Smooth muscle cell (in vitro differentiated cells): Measurements from ENCODE around the gene PWWP2B. TPM values are rescaled to one million over a fixed set of nuclear protein-coding genes. Genes with fewer than 3 reads are reported as not detected.

Source experiments
- DNase-seq: peaks from one replicate; lab custom pipeline; 2025; ENCODE audit not compliant: unreplicated experiment; lab: John Stamatoyannopoulos, UW
- H2AFZ ChIP-seq: fragments of 200-600 bp; sonication (generic); 2 replicates; pipeline ENCODE4 v1.6.0; 2016; ENCODE audit warnings: antibody characterized with exemption, low read depth, mild to moderate bottlenecking
- H3F3A ChIP-seq: fragments of 200-600 bp; sonication (generic); 2 replicates; pipeline ENCODE4 v1.6.0; 2017; ENCODE audit warnings: antibody characterized with exemption, low read depth
- H3K27ac ChIP-seq: fragments of 200-600 bp; sonication (generic); 2 replicates; pipeline ENCODE4 v1.5.1; 2016; ENCODE audit warnings: low read depth, mild to moderate bottlenecking
- H3K27me3 ChIP-seq: fragments of 200-600 bp; sonication (generic); 2 replicates; pipeline ENCODE4 v1.6.1; 2016; ENCODE audit warnings: low read depth, mild to moderate bottlenecking
- H3K36me3 ChIP-seq: fragments of 200-600 bp; sonication (generic); 2 replicates; pipeline ENCODE4 v1.5.1; 2016; ENCODE audit warnings: low read depth
- H3K4me1 ChIP-seq: fragments of 200-600 bp; sonication (generic); 2 replicates; pipeline ENCODE4 v1.5.1; 2016; ENCODE audit warnings: low read depth
- H3K4me2 ChIP-seq: fragments of 200-600 bp; sonication (generic); 2 replicates; pipeline ENCODE4 v1.6.0; 2016; ENCODE audit warnings: mild to moderate bottlenecking
- H3K4me3 ChIP-seq: fragments of 200-600 bp; sonication (generic); 2 replicates; pipeline ENCODE4 v1.5.1; 2016; ENCODE audit warnings: mild to moderate bottlenecking
- H3K79me2 ChIP-seq: fragments of 200-600 bp; sonication (generic); 2 replicates; pipeline ENCODE4 v1.6.0; 2016; ENCODE audit warnings: low read depth, mild to moderate bottlenecking
- H3K9ac ChIP-seq: fragments of 200-600 bp; sonication (generic); 2 replicates; pipeline ENCODE4 v1.6.0; 2016; ENCODE audit warnings: low read depth
- H3K9me3 ChIP-seq: fragments of 200-600 bp; sonication (generic); replicated peaks from 2 replicates; pipeline ENCODE4 v1.5.1; 2016; ENCODE audit warnings: low read depth
- H4K20me1 ChIP-seq: fragments of 200-600 bp; sonication (generic); 2 replicates; pipeline ENCODE4 v1.6.0; 2016; ENCODE audit warnings: low read depth
- WGBS: methylation state at CpG from one replicate; pipeline ENCODE4 v1.1.7; 2016; ENCODE audit warnings: low lambda C conversion rate; 5-methylcytosine and 5-hydroxymethylcytosine counted together
- polyA plus RNA-seq: library from polyadenylated mRNA; unstranded; fragments of >200 nt; fragmentation: Nextera tagmentation; extraction: Ambion mirVana; gene quantifications from 2 replicates; pipeline ENCODE4 v1.2.1, GENCODE V29; 2016
- total RNA-seq: library from RNA; depleted of rRNA; stranded (reverse); fragments of >200 nt; gene quantifications from 2 replicates; pipeline ENCODE4 v1.2.3, GENCODE V29; 2014
- TF ChIP-seq, protein P1 (sequence below): fragments of 200-600 bp; sonication (generic); IDR thresholded peaks from 2 replicates; pipeline ENCODE4 v1.5.1; 2017; ENCODE audit warnings: borderline replicate concordance, mild to moderate bottlenecking, antibody characterized with exemption; ENCODE audit not compliant: insufficient read depth, poor library complexity, severe bottlenecking

Gene PWWP2B
- total and polyA plus RNA-seq, 2 experiments from 2014 or later = 8.3 to 13.2 TPM

DNA sequence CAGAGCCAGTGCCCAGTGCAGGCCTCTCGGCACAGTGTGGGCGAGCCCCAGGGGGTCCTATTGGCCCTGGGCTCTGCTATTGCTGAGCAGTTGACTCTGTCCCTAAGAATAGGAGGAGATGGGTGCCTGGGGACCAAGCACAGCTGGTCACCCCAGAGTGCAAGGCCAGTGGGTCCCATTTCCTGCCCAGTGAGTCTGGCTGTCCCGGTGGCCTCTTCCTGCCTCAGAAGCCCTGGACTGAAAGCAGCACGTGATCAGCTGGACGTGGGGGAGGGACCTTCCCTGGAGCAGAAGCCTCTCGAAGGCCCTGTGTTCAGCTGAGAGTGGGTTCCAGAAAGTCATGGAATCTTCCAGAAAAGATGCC, 42.0 kb downstream of the PWWP2B start:
- Histone ChIP-seq H3K4me3 (no peak overlapping the region), H3K27ac (no peak overlapping the region), H3K27me3 (no peaks in the 10 kb centered on the region), H3K4me2 (no peak overlapping the region), H3K4me1 (no peaks in the 10 kb centered on the region), H3F3A (no peaks in the 10 kb centered on the region), H2AFZ (no peak overlapping the region), H3K79me2 (no peaks in the 10 kb centered on the region), H3K9me3 (no peaks in the 10 kb centered on the region), H3K36me3 (no peaks in the 10 kb centered on the region), H3K9ac (no peak overlapping the region), H4K20me1 (no peaks in the 10 kb centered on the region)
- TF ChIP-seq, protein P1, sequence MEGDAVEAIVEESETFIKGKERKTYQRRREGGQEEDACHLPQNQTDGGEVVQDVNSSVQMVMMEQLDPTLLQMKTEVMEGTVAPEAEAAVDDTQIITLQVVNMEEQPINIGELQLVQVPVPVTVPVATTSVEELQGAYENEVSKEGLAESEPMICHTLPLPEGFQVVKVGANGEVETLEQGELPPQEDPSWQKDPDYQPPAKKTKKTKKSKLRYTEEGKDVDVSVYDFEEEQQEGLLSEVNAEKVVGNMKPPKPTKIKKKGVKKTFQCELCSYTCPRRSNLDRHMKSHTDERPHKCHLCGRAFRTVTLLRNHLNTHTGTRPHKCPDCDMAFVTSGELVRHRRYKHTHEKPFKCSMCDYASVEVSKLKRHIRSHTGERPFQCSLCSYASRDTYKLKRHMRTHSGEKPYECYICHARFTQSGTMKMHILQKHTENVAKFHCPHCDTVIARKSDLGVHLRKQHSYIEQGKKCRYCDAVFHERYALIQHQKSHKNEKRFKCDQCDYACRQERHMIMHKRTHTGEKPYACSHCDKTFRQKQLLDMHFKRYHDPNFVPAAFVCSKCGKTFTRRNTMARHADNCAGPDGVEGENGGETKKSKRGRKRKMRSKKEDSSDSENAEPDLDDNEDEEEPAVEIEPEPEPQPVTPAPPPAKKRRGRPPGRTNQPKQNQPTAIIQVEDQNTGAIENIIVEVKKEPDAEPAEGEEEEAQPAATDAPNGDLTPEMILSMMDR = no peak
- 44% methylated on average over 6 of the region's 6 CpGs for WGBS
- no peak for DNase-seq

DNA sequence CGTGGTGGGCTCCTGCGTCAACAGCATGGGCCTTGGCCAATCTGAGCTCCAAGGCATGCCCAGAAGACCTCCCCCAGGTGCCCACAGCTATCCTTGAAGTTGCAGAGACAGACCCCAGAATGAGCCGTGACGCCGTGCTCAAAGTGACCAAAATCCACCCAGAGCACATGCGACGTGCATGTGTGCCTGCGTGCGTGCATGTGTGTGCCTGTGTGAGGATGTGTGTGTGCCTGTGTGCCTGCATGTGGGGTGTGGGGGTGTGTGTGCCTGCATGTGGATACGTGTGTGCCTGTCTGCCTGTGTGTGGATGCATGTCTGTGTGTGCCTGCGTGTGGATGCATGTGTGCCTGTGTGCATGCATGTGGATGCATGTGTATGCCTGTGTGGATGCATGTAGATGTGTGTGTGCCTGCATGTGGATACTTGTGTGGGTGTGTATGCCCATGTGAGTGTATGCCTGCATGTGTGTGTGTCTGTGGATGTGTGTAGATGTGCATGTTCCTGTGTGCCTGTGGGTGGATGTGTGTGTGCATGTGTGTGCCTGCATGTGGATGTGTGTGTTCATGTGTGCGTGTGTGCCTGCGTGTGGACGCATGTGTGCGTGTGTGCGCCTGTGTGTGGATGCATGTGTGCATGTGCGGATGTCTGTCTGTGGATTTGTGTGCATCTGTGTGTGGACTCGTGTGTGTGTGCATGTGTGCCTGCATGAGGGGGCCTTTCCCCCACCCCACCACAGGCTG, 42.6 kb downstream of the PWWP2B start:
- peaks cover 2% of the 10 kb centered on the region for H3K4me1 ChIP-seq
- H3K9ac ChIP-seq = no peak overlapping the region
- no peaks in the 10 kb centered on the region for H3K27me3 ChIP-seq
- no peaks in the 10 kb centered on the region for H3K9me3 ChIP-seq
- no peak overlapping the region for H2AFZ ChIP-seq
- TF ChIP-seq, protein P1 = no peak
- H3K79me2 ChIP-seq = no peaks in the 10 kb centered on the region
- H3K36me3 ChIP-seq = no peaks in the 10 kb centered on the region
- H3K4me2 ChIP-seq = no peak overlapping the region
- H3K4me3 ChIP-seq = no peak overlapping the region
- no peaks in the 10 kb centered on the region for H4K20me1 ChIP-seq
- no peak overlapping the region for H3K27ac ChIP-seq
- DNase-seq = no peak
- no peaks in the 10 kb centered on the region for H3F3A ChIP-seq
- 98% methylated on average over 14 of the region's 18 CpGs for WGBS

DNA sequence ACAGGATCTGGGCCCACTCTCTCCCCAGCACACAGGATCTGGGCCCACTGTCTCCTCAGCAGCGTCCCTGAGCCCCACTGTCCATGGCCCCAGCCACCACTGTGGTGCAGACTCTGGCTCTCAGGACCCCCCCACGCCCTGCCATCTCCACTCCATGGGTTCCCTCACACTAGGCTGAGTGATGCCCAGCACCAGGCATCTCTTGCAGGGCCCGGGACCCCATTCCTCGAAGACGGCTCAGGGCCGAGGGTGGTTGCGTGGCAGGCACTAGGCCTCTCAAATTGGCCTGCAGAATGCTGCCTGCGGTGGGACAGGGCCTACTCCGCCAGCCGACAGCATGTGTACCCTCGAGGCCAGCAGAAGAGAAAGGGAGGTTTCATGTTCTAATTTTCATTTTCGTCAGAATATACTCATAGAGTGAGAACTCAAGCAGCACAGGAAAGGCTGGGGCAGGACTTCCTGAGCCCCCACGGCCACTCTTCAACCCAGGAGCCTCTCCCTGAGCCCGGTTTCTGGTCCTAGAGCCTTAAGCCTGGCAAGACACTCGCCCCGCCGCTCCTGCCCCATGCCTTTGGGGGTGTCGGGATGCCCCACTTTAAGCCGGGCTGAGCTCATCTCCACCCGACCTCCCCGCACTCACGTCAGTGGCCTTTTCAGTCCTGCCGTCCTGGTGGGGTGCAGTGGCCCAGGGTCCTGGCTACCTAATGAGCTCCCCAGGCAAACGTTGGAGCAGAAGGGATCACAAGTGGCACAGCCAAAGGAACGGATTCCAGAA, 44.0 kb downstream of the PWWP2B start:
- Histone ChIP-seq H3K4me2 (no peak overlapping the region), H3K9me3 (no peaks in the 10 kb centered on the region), H3K79me2 (no peaks in the 10 kb centered on the region), H3K27ac (no peak overlapping the region), H2AFZ (no peak overlapping the region), H3K4me3 (no peak overlapping the region), H4K20me1 (no peaks in the 10 kb centered on the region), H3K27me3 (no peaks in the 10 kb centered on the region), H3F3A (no peaks in the 10 kb centered on the region), H3K36me3 (no peaks in the 10 kb centered on the region), H3K4me1 (peaks cover 12% of the 10 kb centered on the region), H3K9ac (no peak overlapping the region)
- DNase-seq = no peak
- TF ChIP-seq, protein P1 = no peak
- WGBS = 94% methylated on average over 25 of the region's 25 CpGs
